GM12878 (cell line): Measurements from ENCODE around the gene TIFAB. TPM values are rescaled to one million over a fixed set of nuclear protein-coding genes. Genes with fewer than 3 reads are reported as not detected.
A peak's percentile ranks its signal among the peaks of the same experiment; 100 is the strongest.

Experiments
- ATAC-seq: fragments of 200-7000 bp; cut with Tn5 transposase; 3 replicates; pipeline ENCODE4 v1.9.1; 2020; ENCODE audit warnings: mild to moderate bottlenecking, moderate library complexity
- BruUV-seq: library from RNA; stranded (reverse); fragments of 400-500 nt; replicated peaks from 2 replicates; lab custom pipeline; 2021; lab: Mats Ljungman, UMichigan
- CTCF ChIA-PET: fragments of 300-600 bp; sonication (Branson Sonifier 250); formaldehyde crosslinking; extraction: SDS; loops from one replicate; lab custom pipeline; 2021; ENCODE audit warnings: inconsistent platforms; lab: Yijun Ruan, JAX
- POLR2A ChIA-PET: fragments of 350-600 bp; formaldehyde crosslinking; extraction: SDS; loops from one replicate; lab custom pipeline; 2021; ENCODE audit warnings: inconsistent platforms; lab: Charles Lee
- RAD21 ChIA-PET: fragments of 300-600 bp; sonication (Branson Sonifier 250); formaldehyde crosslinking; loops from one replicate; lab custom pipeline; 2023; ENCODE audit warnings: antibody characterized with exemption; ENCODE audit not compliant: unreplicated experiment; lab: Charles Lee
- SMC1A ChIA-PET: fragments of 300-600 bp; sonication (Branson Sonifier 250); formaldehyde crosslinking; loops from one replicate; lab custom pipeline; 2023; ENCODE audit not compliant: unreplicated experiment, uncharacterized antibody; lab: Charles Lee
- DNase-seq: peaks from one replicate; pipeline ENCODE4 v3.0.0-alpha.2; 2011; ENCODE audit warnings: low read depth, low spot score
- FAIRE-seq: peaks from 3 replicates; lab custom pipeline; 2011; peaks lifted over from hg19 to GRCh38; lab: Jason Lieb, UNC
- H2AFZ ChIP-seq: 2 replicates; pipeline ENCODE4 v1.6.0; 2011; ENCODE audit warnings: low read depth, low read length, control low read depth; ENCODE audit not compliant: control insufficient read depth
- H3K27ac ChIP-seq: 2 replicates; pipeline ENCODE4 v1.5.1; 2011; ENCODE audit warnings: control low read depth; ENCODE audit not compliant: control insufficient read depth, insufficient read depth
- H3K27me3 ChIP-seq, 2 experiments: replicated peaks in 1 of 2; 2 replicates each; pipeline versions ENCODE4 v1.6.0 to v1.6.1; 2011; ENCODE audit warnings: low read length in 1 of 2; ENCODE audit not compliant: control insufficient read depth in 2 of 2, insufficient read depth in 2 of 2
- H3K36me3 ChIP-seq, 2 experiments: 2 replicates each; pipeline ENCODE4 v1.5.1; 2011; ENCODE audit warnings: low read length in 1 of 2; ENCODE audit not compliant: control insufficient read depth in 2 of 2, insufficient read depth in 2 of 2
- H3K4me1 ChIP-seq: 2 replicates; pipeline ENCODE4 v1.6.1; 2011; ENCODE audit warnings: mild to moderate bottlenecking, low read length, moderate library complexity, mixed read lengths; ENCODE audit not compliant: control insufficient read depth, insufficient read depth
- H3K4me2 ChIP-seq: 2 replicates; pipeline ENCODE4 v1.6.0; 2011; ENCODE audit warnings: control low read depth; ENCODE audit not compliant: control insufficient read depth, insufficient read depth
- H3K4me3 ChIP-seq: fragments of 200-600 bp; sonication (generic); 2 replicates; pipeline ENCODE4 v1.5.1; 2016
- H3K79me2 ChIP-seq: 2 replicates; pipeline ENCODE4 v1.6.0; 2011; ENCODE audit warnings: low read length; ENCODE audit not compliant: control insufficient read depth, insufficient read depth
- H3K9ac ChIP-seq: 2 replicates; pipeline ENCODE4 v1.8.0; 2011; ENCODE audit warnings: low read length, control low read depth, mixed read lengths; ENCODE audit not compliant: control insufficient read depth, insufficient read depth
- H3K9me3 ChIP-seq: replicated peaks from 3 replicates; pipeline ENCODE4 v1.5.1; 2011; ENCODE audit warnings: mild to moderate bottlenecking, low read length; ENCODE audit not compliant: control insufficient read depth, insufficient read depth
- H4K20me1 ChIP-seq: 2 replicates; pipeline ENCODE4 v1.6.0; 2011; ENCODE audit not compliant: control insufficient read depth, insufficient read depth
- ATF7 ChIP-seq: fragments of 450-650 bp; IDR thresholded peaks from 2 replicates; pipeline ENCODE4 v1.6.1; 2016; ENCODE audit warnings: low read depth, mild to moderate bottlenecking
- EGR1 ChIP-seq, 2 experiments: IDR thresholded peaks; 1 replicate in 1 of 2; 2 replicates in 1 of 2; pipeline ENCODE4 v1.6.1; 2011 to 2012; ENCODE audit warnings: low read depth in 2 of 2, low read length in 2 of 2, borderline replicate concordance in 1 of 2, mild to moderate bottlenecking in 1 of 2, moderate library complexity in 1 of 2
- EZH2 ChIP-seq: IDR thresholded peaks from 2 replicates; pipeline ENCODE4 v1.6.1; 2012; ENCODE audit warnings: low read depth, mild to moderate bottlenecking, control low read depth, inconsistent platforms, low read length, borderline replicate concordance; ENCODE audit not compliant: control insufficient read depth
- RBBP5 ChIP-seq: fragments of 200-600 bp; sonication (generic); conservative IDR thresholded peaks from 2 replicates; pipeline ENCODE4 v1.6.1; 2016
- TCF3 ChIP-seq: IDR thresholded peaks from 2 replicates; pipeline ENCODE4 v1.6.1; 2012; ENCODE audit warnings: low read depth, mild to moderate bottlenecking, low read length, borderline replicate concordance; ENCODE audit not compliant: insufficient read depth
- ZNF217 ChIP-seq: fragments of 450-650 bp; IDR thresholded peaks from 2 replicates; pipeline ENCODE4 v1.6.1; 2017; ENCODE audit warnings: antibody characterized with exemption, mild to moderate bottlenecking
- WGBS: methylation state at CpG from one replicate; pipeline ENCODE4 v1.1.6; 2016; ENCODE audit warnings: low lambda C conversion rate; ENCODE audit not compliant: insufficient replicate concordance, insufficient coverage; ENCODE audit errors: missing lambda C conversion rate; 5-methylcytosine and 5-hydroxymethylcytosine counted together
- in situ Hi-C: fragments of 300-500 bp; cut with MboI; formaldehyde crosslinking; loops from 9 replicates; pipeline ENCODE4 v1.14.3; 2018; ENCODE audit warnings: mixed read lengths
- intact Hi-C: fragments of 100-400 bp; cut with micrococcal nuclease; formaldehyde crosslinking; loops from one replicate; pipeline ENCODE4 v1.14.2; 2022; ENCODE audit not compliant: unreplicated experiment
- polyA plus RNA-seq, 11 experiments: library from polyadenylated mRNA; depleted of rRNA in 4 of 11; unstranded in 6 of 11; stranded (reverse) in 5 of 11; fragments of >200 nt; fragmentation: Nextera tagmentation in 4 of 11; fragmentation: Illumina TruSeq in 1 of 11; extraction: Ambion mirVana in 4 of 11; extraction: Trizol in 1 of 11; gene quantifications; 1 replicate in 1 of 11; 2 replicates in 10 of 11; pipeline versions ENCODE4 v1.2.1 to v1.2.3, GENCODE V29; 2011 to 2016; ENCODE audit warnings: inconsistent platforms in 2 of 11, missing spikeins in 2 of 11, low read depth in 1 of 11
- total RNA-seq, 4 experiments: library from RNA; depleted of rRNA in 3 of 4; stranded (reverse); fragments of >200 nt in 3 of 4; fragmentation: Illumina TruSeq in 1 of 4; extraction: Trizol in 1 of 4; gene quantifications; 2 replicates each; pipeline versions ENCODE4 v1.2.1 to v1.2.3, GENCODE V29; 2013 to 2021
- TF ChIP-seq, protein P1 (sequence below): IDR thresholded peaks from 2 replicates; pipeline ENCODE4 v1.6.1; 2011; ENCODE audit warnings: low read depth, mild to moderate bottlenecking, low read length, moderate library complexity, borderline replicate concordance; ENCODE audit errors: extremely low read depth

TIFAB gene
- total and polyA plus RNA-seq, 10 of the 15 experiments (the other 5 are each of a cell fraction or from before 2014, with no cell fraction given), result not detected

DNA sequence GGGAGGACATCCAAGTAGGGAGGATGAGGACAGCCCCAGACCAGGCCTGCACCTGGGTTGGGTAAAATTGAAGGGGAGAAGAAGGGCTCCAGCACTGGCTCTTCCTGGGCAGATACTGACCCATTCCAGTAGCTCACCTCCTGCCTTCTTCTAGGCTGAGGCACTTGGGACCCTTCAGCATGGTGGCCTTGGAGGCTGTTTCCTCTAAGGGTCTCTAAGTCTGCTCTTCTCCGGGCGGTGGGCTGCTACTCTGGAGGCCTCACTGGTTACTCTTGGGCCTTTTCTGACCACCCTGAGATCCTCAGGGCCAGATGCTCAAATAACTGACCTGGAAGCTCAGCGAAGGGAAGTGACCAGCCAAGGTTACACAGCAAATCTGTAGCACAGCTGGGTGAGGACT, 2.8 kb upstream of the TIFAB start:
- no peak overlapping the region for H2AFZ ChIP-seq
- ATAC-seq (no peak), FAIRE-seq (no peak), DNase-seq (no peak)
- H3K9me3 ChIP-seq, result no peaks in the 10 kb centered on the region; the same call in 2 of the 3 replicates
- ChIA-PET CTCF (interaction anchor here (1.0 to 16.3 kb wide), 7 partner anchors 7 to 112 kb away, joined by 3 to 363 read pairs (median 45); partner anchors contain the start of gene DCANP1), SMC1A (interaction anchor here (1.1 to 1.6 kb wide), 4 partner anchors 8 to 97 kb away, joined by 3 to 5 read pairs (median 4); partner anchors contain the start of gene DCANP1), RAD21 (interaction anchor here (5.0 kb wide), 1 partner anchor 96 kb away, joined by 33 read pairs; no protein-coding TSS in a partner anchor), POLR2A (no interaction called here)
- H3K27me3 ChIP-seq, result no peaks in the 10 kb centered on the region
- no peak overlapping the region for H3K4me3 ChIP-seq
- no peaks in the 10 kb centered on the region for H3K36me3 ChIP-seq
- H3K4me1 ChIP-seq, result peaks cover 20% of the 10 kb centered on the region
- no peak overlapping the region for H3K27ac ChIP-seq
- H3K9ac ChIP-seq, result no peak overlapping the region
- H3K79me2 ChIP-seq, result no peaks in the 10 kb centered on the region
- TF ChIP-seq EGR1 (IDR thresholded peaks at IDR 0.05; ENCODE audit: borderline replicate concordance in 1 of 2, low read depth in 2 of 2, low read length in 2 of 2) (no peak), ZNF217 (no peak), RBBP5 (no peak), EZH2 (no peak), TCF3 (no peak)
- in situ Hi-C loops (no loop called here), intact Hi-C loops (no loop called here)
- H3K4me2 ChIP-seq, result no peak overlapping the region
- BruUV-seq, result no TSS peak
- H4K20me1 ChIP-seq, result no peaks in the 10 kb centered on the region
- 92% methylated on average over 3 of the region's 3 CpGs for WGBS

DNA sequence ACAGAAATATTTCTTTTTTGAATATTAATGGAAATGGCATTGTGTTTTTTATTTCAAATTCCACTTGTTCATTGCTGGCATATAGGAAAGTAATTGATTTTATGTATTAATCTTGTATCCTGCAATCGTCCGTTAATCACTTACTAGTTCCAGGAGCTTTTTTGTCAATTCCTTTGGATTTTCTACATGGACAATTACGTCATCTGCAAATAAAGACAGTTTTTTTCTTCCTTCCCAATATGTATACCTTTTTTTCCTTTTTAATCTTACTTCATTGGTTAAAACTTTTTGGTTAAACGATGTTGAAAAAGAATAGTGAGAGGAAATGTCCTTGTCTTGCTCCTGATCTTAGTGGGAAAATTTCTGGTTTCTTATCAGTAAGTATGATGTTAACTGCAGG, 1.5 kb upstream of the TIFAB start:
- intact Hi-C loops (no loop called here), in situ Hi-C loops (no loop called here)
- no peaks in the 10 kb centered on the region for H4K20me1 ChIP-seq
- WGBS, result 47% methylated on average over 4 of the region's 4 CpGs
- H3K27ac ChIP-seq, result no peak overlapping the region
- no peaks in the 10 kb centered on the region for H3K27me3 ChIP-seq
- H3K36me3 ChIP-seq, result no peaks in the 10 kb centered on the region
- SMC1A ChIA-PET, result no interaction called here
- no peak overlapping the region for H2AFZ ChIP-seq
- H3K4me2 ChIP-seq, result no peak overlapping the region
- FAIRE-seq (no peak), ATAC-seq (no peak), DNase-seq (no peak)
- H3K4me3 ChIP-seq, result no peak overlapping the region
- CTCF ChIA-PET, result interaction anchor here (0.6 kb wide), 1 partner anchor 1622 kb away, joined by 3 read pairs; no protein-coding TSS in a partner anchor
- H3K79me2 ChIP-seq, result no peaks in the 10 kb centered on the region
- TF ChIP-seq ATF7, result peak; percentile 38
- TF ChIP-seq, protein P1, sequence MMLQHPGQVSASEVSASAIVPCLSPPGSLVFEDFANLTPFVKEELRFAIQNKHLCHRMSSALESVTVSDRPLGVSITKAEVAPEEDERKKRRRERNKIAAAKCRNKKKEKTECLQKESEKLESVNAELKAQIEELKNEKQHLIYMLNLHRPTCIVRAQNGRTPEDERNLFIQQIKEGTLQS, result no peak
- POLR2A ChIA-PET, result no interaction called here
- H3K9ac ChIP-seq, result no peak overlapping the region
- RAD21 ChIA-PET, result no interaction called here
- no peaks in the 10 kb centered on the region; the same call in 2 of the 3 replicates for H3K9me3 ChIP-seq
- BruUV-seq, result no TSS peak
- H3K4me1 ChIP-seq, result peaks cover 22% of the 10 kb centered on the region
